Measurements from ENCODE around the gene YBEY.
A peak's percentile ranks its signal among the peaks of the same experiment; 100 is the strongest.

Gene YBEY

GRCh38 chr21:46323710-46324389, 37.7 kb downstream of the YBEY start, which contains the start of the genes C21orf58 and PCNT:
TSS of gene C21orf58 (minus strand) at chr21:46323870. CDS start at chr21:46322738, 1,132 bp downstream.
TSS of gene PCNT (plus strand) at chr21:46324156. CDS start at chr21:46324229, 73 bp downstream.
- peak within 1 kb of the TSS; percentile 99 for H3K27ac ChIP-seq (ENCODE audit: low read length)

DNA sequence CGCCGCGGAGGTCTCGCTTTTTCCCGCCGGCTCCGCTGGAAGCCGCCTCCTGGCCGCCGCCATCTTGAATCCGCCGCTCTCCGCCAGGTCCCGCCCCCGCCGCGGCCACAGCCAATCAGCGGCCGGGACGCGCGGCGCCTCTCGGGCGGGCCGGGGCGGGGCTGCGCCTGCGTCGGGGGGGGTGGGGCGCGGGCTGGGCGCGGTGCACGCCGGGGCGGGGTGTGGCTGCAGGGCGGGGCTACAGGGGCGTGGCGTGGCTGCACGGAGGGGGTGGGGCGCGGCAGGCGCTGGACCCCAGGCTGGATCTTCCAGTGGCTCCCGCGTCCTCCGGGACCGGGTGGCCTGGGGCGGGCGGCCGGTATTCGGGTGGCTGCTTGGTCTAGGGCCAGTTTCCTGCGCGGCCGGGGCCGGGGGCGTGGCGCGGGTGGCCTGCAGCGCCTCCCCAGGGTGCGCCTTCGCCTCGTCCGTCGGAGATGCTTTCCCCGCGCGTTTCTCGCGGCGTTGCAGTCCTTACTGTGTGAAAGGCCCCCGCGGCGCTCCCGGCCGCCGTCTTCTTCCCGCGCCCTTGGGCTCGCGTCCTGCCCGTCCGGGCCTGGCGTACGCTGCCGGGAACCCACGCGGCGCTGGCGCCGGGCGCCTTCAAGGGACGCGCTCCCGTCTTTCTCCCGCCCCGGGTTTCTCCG, 38.4 kb downstream of the YBEY start:
- Histone ChIP-seq H3K4me1 (ENCODE audit: insufficient read depth, low read length) (peaks cover 49% of the 10 kb centered on the region), H2AFZ (ENCODE audit: low read depth, low read length) (peak overlapping the region; percentile 85), H3K9ac (ENCODE audit: low read depth, low read length) (peak overlapping the region; percentile 100), H3K27me3 (ENCODE audit: insufficient read depth, low read length, poor library complexity) (no peaks in the 10 kb centered on the region), H4K20me1 (ENCODE audit: insufficient read depth, low read length) (peaks cover 62% of the 10 kb centered on the region), H3K27ac (ENCODE audit: low read length) (peak overlapping the region; percentile 98), H3K79me2 (ENCODE audit: insufficient read depth, low read length) (peaks cover 90% of the 10 kb centered on the region), H3K36me3 (ENCODE audit: insufficient read depth, low read length) (peaks cover 63% of the 10 kb centered on the region), H3K4me2 (ENCODE audit: insufficient read depth, low read length) (peak overlapping the region; percentile 82), H3K9me3 (ENCODE audit: insufficient read depth, low read length, severe bottlenecking) (no peaks in the 10 kb centered on the region), H3K4me3 (ENCODE audit: low read depth in 1 of 2, low read length in 2 of 2) (peak overlapping the region; percentile 66 to 71)
- ATAC-seq (ENCODE audit: insufficient read depth, low read depth): peak; percentile 58
- TF ChIP-seq EZH2 (IDR thresholded peaks at IDR 0.05; ENCODE audit: borderline replicate concordance, low read depth, low read length, severe bottlenecking) (no peak), CTCF (IDR thresholded peaks at IDR 0.05; ENCODE audit: borderline replicate concordance, extremely low read depth, low read length, poor library complexity, severe bottlenecking) (peak; percentile 38)
- peak; percentile 87 for DNase-seq

More at GRCh38 chr21:46323710-46324389, 37.7 kb downstream of the YBEY start, which contains the start of the genes C21orf58 and PCNT:
- Histone ChIP-seq H3K4me1 (ENCODE audit: insufficient read depth, low read length) (peaks cover 55% of the 10 kb centered on the region), H2AFZ (ENCODE audit: low read depth, low read length) (peak within 1 kb of the TSS; percentile 85), H3K9me3 (ENCODE audit: insufficient read depth, low read length, severe bottlenecking) (no peaks in the 10 kb centered on the region), H4K20me1 (ENCODE audit: insufficient read depth, low read length) (peaks cover 64% of the 10 kb centered on the region), H3K27me3 (ENCODE audit: insufficient read depth, low read length, poor library complexity) (no peaks in the 10 kb centered on the region), H3K9ac (ENCODE audit: low read depth, low read length) (peak within 1 kb of the TSS; percentile 100), H3K36me3 (ENCODE audit: insufficient read depth, low read length) (peaks cover 63% of the 10 kb centered on the region), H3K4me2 (ENCODE audit: insufficient read depth, low read length) (peak within 1 kb of the TSS; percentile 97), H3K4me3 (ENCODE audit: low read depth in 1 of 2, low read length in 2 of 2) (peak within 1 kb of the TSS; percentile 66 to 71), H3K79me2 (ENCODE audit: insufficient read depth, low read length) (peaks cover 90% of the 10 kb centered on the region)
- TF ChIP-seq CTCF (IDR thresholded peaks at IDR 0.05; ENCODE audit: borderline replicate concordance, extremely low read depth, low read length, poor library complexity, severe bottlenecking) (no peak), EZH2 (IDR thresholded peaks at IDR 0.05; ENCODE audit: borderline replicate concordance, low read depth, low read length, severe bottlenecking) (no peak)
- peak; percentile 83 for ATAC-seq (ENCODE audit: insufficient read depth, low read depth)
- DNase-seq: peak; percentile 98

DNA sequence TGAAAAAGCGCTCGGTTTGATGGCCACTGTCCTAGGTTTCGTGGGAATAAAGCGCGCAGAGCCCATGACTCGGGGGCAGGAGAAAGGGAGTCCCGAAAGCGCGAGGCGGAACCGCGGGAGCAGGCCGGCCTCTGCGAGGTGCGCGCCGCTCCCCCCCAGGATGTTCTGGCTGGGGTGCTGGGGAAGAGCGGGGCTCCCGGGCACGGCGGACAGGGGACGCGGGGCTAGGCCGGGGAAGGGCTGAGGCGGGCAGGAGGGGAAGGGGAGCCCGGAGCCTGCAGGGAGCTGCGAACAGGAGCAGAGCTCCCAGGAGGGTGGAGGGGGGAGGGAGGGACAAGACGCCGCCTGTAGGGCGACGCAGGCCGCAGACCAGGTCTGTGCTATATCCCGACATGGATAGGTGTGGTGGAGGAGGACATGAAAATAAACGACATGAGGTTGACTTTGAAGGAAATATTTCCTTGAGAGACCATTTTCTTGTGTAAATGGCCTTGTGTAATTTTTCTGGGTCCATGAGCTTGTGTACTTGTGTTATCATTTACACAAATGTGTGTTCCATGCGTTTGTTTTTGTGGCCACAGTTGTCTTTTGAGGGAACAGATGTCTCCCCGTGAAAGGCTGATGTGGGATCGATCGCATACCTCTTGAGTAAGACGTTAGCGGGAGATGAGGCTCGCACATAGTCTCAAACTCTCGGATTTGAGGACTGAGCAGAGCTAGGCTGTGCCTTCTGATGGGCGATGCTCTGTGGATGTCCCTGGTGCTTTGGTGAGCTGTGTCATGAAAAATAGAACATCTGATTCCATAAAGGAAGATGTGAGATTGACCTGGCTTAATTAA, 39.2 kb downstream of the YBEY start:
- Histone ChIP-seq H2AFZ (ENCODE audit: low read depth, low read length) (peak overlapping the region; percentile 85), H3K4me3 (ENCODE audit: low read depth in 1 of 2, low read length in 2 of 2) (peak overlapping the region; percentile 66 to 71), H3K4me1 (ENCODE audit: insufficient read depth, low read length) (peaks cover 44% of the 10 kb centered on the region), H4K20me1 (ENCODE audit: insufficient read depth, low read length) (peaks cover 56% of the 10 kb centered on the region), H3K79me2 (ENCODE audit: insufficient read depth, low read length) (peaks cover 90% of the 10 kb centered on the region), H3K9me3 (ENCODE audit: insufficient read depth, low read length, severe bottlenecking) (no peaks in the 10 kb centered on the region), H3K36me3 (ENCODE audit: insufficient read depth, low read length) (peaks cover 65% of the 10 kb centered on the region), H3K27ac (ENCODE audit: low read length) (peak overlapping the region; percentile 77), H3K27me3 (ENCODE audit: insufficient read depth, low read length, poor library complexity) (no peaks in the 10 kb centered on the region), H3K4me2 (ENCODE audit: insufficient read depth, low read length) (peak overlapping the region; percentile 82), H3K9ac (ENCODE audit: low read depth, low read length) (peak overlapping the region; percentile 100)
- peak; percentile 23 for ATAC-seq (ENCODE audit: insufficient read depth, low read depth)
- TF ChIP-seq EZH2 (IDR thresholded peaks at IDR 0.05; ENCODE audit: borderline replicate concordance, low read depth, low read length, severe bottlenecking): no peak
- TF ChIP-seq CTCF (IDR thresholded peaks at IDR 0.05; ENCODE audit: borderline replicate concordance, extremely low read depth, low read length, poor library complexity, severe bottlenecking): peak; percentile 50
- peak; percentile 64 for DNase-seq
